Left hindlimb (tissue), 1 donor: ENCODE measurements around the gene ARRDC3.
A peak's percentile ranks its signal among the peaks of the same experiment; 100 is the strongest.
"Not testable (repeated sequence)": the region's sequence is repeated elsewhere in the genome, so short reads cannot be mapped to it uniquely, and the experiment has no call there.

Experiments
- DNase-seq: peaks from one replicate; pipeline ENCODE4 v3.0.0-alpha.2; 2018

The ARRDC3 gene

DNA sequence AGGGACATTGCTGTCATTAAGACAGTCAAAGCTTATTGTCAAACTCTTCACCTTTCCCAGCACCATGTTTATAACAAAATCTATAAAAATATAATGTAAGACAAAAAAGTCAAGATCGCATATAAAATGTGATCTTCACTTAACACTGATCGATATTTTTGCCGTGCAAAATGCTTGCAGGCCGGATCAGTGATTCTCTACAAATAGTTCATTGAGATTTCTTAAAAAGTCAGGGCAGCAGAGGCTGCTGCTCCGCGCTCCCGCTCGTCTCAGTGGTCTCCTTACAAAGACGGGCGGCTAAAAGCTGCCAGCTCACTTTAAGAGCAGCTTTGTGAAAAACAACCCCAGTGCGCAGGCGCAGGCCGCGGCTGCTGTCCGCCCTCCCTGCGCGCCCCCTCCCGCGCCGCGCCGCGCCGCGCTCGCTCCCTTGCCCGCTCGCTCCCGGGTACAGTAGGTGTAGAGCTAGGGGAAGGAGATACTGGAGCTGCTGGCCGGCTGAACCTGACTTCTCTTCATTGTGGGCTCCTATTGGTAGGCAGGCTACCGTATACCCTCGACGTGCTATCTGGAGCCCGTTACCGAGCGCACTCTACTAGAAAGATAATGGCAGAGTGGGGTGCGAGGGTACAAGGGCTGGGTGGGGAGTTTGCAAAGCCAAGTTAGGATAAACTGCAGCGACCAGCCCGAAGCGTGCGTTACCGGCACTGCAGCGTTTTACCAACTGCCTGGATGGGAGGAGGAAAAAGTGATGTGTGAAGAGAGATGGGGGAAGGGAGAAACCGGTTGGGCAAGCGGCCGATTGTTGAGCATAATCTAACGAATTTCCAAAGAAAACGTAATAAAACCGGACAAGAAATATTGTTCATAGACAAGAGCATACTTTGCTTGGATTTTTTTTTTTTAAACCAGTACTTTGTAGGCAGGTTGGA, at the start of gene ARRDC3:
Gene ARRDC3 (minus strand): TSS at position 291 of the 929 bp plus-strand sequence. CDS start 225 bp downstream, at position 66.
- DNase-seq, result peak; percentile 98

DNA sequence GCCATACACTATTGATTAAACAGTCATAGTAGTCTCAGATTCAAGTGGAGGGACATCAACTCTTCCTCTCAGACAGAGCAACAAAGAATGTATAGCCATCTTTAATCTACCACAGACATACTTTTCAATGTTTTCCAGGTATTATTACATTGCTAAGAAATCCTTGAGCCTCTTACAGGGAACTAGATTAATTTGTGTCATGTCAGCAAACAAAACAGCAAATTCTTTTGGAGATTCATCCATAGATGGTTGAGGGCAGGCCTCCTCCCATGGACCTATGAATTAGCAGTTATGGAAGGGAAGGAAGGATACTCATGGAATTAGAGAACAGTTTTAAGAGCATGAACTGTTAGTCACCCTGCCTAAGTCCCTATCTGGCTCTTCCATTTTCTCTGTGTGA, 47.8 kb upstream of the ARRDC3 start:
- no peak for DNase-seq

DNA sequence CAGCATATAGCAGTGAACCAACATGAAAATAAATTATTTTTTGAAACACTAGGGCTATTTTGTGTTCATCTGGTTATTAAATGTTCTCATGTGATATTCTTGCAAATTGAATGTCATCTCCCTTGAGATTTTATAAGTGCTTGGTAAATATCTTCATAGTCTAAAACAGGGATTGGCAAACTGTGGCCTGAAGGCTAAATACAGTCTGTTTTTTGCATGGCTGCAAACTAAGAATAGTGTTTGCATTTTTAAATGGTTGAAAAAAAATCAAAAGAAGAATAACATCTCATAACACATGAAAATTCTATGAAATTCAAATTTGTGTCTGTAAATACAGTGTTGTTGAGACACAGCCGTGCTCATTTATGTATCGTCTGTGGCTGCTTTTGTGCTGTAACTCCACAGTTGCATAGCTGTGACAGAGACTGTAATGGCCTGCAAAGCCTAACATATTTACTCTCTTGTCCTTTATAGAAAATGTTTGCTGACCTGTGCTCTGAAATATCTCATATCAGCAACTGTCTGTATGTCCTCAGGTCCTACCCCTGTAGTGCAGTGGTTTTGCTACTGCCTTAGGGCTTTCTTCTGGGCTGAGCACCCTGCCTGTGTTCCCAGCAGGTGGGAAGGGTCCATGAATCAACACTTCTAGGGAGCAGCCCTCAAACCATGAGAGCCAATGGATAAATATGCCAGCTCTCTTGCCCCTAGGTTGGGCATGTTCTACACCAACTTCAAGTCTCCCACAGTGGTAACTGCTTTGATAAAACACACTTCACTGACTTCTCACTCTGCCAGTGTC, 41.7 kb upstream of the ARRDC3 start:
- no peak for DNase-seq

- no peak for DNase-seq
Measured at GRCh38 chr5:91423871-91424270, 40.8 kb upstream of the ARRDC3 start.

GRCh38 chr5:91420879-91421278, 37.8 kb upstream of the ARRDC3 start:
- DNase-seq, result no peak

DNA sequence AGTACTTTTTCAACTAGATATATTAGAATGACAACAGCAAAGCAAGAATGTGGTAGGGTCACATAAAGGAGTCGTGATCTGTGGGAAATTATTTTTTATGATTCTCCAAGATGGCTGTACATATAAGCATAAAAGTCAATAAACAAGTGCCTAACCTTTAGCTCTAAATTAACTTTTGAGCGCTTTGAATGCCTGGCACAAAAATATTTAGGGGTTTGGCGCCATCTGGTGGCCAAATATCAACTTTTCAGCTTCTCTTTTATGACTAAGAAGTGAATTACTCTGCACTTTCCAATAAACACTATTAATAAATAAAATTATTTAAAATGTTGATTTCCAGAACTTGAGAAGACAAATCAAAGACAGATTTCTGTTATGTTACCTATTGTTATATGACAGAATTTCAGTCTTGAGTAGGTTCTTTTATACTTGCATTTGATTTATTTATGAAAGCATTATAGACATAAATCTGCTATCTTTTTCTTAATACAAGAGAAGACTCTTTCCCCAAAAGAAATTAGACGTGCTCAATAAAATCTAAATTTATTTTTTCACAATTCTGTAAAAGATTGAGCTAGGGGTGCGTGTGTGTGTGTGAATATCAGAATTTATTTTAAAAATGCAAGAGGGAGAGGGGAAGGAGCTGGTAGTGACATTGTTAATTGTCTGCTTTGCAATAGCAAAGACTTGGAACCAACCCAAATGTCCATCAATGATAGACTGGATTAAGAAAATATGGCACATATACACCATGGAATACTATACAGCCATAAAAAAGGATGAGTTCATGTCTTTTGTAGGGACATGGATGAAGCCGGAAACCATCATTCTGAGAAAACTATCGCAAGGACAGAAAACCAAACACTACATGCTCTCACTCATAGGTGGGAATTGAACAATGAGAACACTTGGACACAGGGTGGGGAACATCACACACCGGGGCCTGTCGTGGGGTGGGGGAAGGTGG, 36.7 kb upstream of the ARRDC3 start:
- DNase-seq, result peak; percentile 42

GRCh38 chr5:91419136-91419535, 36.0 kb upstream of the ARRDC3 start:
- DNase-seq, result no peak

- DNase-seq, result no peak
Measured at GRCh38 chr5:91418158-91418557, 35.0 kb upstream of the ARRDC3 start.

DNA sequence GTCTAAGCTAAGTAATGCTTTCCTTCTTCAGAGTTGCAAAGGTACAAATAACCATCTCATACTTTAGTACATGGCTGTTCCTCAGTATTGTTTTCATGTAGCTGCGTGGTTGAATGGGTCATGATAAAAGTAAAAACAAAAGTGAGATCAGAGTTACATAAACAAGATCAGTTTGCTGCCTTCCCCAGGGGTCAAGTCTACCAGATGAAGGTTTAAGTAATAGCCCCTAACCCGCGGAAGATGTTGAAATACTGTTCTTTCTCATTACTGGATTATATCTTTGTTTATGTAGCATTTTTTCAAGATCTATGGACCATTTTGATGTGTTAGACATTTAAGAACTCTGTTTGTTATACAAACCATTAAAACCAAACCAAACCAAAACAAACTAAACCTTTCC, 34.1 kb upstream of the ARRDC3 start:
- DNase-seq, result no peak

DNA sequence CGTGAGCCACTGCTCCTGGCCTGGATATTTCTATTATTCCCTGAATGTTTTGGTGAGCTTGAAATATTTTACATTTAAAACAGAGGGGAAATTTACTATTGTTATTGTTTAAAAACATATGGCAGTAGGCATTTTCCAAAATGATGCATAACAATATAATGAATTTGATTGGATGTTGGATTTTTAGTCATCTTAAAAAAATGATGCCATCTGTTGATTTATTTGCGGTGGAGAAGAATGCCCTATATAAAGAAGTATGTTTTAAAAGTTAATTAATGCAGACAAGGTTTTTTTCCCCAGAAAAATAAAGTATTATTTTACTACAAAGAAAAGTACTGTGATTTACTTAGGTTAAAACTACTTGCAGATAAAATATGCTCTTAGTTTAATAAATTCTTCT, 33.4 kb upstream of the ARRDC3 start:
- DNase-seq, result no peak

GRCh38 chr5:91409304-91409703, 26.2 kb upstream of the ARRDC3 start:
- no peak for DNase-seq

DNA sequence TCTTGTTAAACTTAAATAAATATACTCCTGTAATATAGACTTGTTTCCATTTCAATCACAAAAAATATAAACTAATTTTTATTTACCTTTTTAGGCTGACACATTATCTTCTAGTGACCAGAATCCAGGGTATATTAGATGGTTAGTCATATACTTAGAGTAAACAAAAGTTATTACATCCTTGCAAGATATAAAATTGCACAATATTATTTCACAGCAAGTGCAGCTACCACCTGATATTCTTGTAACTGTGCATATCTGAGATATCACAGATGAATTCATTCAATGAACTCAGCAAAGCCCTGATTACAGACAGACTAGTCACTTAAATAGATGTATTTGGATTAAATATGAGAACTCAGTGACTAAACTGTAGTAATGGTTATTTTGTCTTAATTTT, 25.6 kb upstream of the ARRDC3 start:
- no peak for DNase-seq

- DNase-seq, result no peak
Measured at GRCh38 chr5:91407204-91407603, 24.1 kb upstream of the ARRDC3 start.

- no peak for DNase-seq
Measured at GRCh38 chr5:91403438-91403837, 20.3 kb upstream of the ARRDC3 start.

DNA sequence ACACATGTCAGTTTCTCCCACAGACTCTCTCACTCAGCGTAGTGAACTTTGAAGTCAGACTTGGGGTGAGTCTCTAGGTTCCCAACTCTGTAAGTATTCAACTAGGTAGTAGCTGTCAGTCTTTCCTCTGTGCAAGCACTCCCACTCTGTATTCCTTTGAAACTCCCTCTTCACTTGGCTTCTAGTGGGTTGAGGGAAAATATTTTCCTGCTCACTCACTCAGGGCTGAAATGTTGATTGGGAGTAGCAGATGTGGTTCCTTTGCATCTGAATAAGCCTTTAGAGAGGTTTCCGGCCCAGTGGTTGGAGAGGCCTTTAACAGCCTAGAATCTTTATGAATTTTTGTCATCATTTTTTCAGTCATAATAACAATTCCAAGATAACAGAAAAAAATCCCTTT, 18.1 kb upstream of the ARRDC3 start:
- DNase-seq, result no peak

- no peak for DNase-seq
Measured at GRCh38 chr5:91397791-91398190, 14.7 kb upstream of the ARRDC3 start.

- no peak for DNase-seq
Measured at GRCh38 chr5:91390268-91390667, 7.2 kb upstream of the ARRDC3 start.

GRCh38 chr5:91389555-91389954, 6.4 kb upstream of the ARRDC3 start:
- DNase-seq, result not testable (repeated sequence)

DNA sequence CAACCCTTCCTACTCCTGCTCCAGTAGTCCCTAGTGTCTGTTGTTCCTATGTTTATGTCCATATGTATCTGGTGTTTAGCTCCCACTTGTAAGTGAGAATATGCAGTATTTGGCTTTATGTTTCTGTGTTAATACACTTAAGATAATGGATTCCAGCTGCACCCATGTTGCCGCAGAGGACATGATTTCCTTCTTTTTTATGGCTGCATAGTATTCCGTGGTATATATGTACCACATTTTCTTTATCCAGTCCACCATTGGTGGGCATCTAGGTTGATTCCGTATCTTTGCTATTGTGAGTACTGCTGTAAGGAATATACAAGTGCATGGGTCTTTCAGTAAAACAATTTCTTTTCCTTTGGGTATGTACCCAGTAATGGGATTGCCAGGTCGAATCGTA, 5.2 kb upstream of the ARRDC3 start:
- no peak for DNase-seq

- DNase-seq, result no peak
Measured at GRCh38 chr5:91386120-91386519, 3.0 kb upstream of the ARRDC3 start.

DNA sequence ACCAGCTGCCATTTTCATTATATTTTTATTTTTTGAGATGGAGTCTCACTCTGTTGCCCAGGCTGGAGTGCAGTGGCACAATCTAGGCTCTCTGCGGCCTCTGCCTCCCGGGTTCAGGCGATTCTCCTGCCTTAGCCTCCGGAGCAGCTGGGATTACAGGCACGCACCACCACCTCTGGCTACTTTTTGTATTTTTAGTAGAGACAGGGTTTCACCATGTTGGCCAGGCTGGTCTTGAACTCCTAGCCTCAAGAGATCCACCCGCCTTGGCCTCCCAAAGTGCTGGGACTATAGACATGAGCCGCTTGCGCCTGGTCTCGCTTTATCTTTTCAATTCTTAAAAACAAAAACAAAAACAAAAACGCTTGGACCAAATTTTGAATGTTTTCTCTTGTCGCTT, 2.5 kb upstream of the ARRDC3 start:
- not testable (repeated sequence) for DNase-seq

- DNase-seq, result no peak
Measured at GRCh38 chr5:91384671-91385430, 1.7 kb upstream of the ARRDC3 start.
